NCI-H2107 (cell line): ENCODE data around the gene TRDMT1.

Source experiments
- DNase-seq: peaks from one replicate; lab custom pipeline; 2025; lab: John Stamatoyannopoulos, UW

TRDMT1 gene

DNA sequence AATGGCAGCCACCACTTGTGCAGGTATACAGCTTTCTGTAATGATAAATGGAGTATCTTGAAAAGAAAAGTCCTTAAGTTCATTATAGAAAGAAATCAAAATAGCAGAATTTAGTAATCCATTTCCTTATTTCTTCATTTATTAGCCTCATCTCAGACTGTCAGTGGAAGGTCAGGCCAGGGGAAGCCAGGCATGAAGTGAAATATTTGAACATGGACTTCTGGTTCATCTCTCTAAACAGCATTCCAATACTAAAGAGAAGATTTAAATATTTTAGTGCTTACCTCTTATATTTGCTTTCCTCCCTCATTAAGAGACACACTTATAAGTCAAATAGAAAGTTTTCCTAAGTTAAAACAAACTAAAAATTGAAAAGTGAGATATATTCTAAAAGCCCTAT lies 26.8 kb downstream of the TRDMT1 start:
- no peak for DNase-seq

DNA sequence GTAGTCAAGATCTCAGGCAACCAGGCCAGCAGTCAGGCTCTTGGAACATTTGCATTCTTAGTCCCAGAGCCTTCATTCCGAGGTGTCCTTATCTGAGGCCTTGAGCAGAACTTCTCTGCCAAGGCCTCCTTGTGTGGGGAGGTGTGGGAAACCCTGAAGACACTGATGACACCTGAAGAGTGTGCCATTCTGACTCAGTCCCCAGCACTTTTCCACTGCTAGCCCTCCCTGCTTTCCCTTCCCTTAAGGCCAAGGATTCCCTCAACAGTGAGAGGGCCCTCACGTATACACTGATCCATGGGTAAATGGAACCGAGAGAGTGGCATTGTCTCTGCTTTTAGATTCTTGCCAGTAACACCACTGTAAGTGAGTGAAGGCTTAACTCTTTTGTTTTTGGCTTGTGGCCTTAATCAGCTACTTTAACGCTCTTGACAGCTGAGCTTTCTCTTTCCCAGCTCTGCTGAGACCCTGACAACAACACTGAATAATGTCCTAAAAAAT lies 30.3 kb downstream of the TRDMT1 start:
- DNase-seq = no peak

DNA sequence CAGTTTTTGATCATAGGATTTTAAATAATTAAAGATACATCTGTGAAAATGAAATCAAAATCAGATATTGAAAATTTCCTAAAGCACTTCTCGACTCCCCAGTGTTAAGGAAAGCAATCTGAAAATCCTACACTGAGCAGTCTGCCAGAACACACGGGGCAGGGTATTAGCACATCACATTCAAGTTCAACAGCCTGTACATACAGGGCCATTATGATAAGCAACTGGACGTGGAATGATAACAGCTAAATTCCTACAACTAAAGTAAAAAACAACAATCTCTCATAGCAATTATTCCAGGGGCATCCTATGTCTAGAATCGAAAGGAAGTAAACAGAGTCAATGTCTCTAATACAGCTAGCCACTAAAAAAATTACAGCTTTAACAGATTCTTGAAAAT lies 31.7 kb downstream of the TRDMT1 start:
- DNase-seq = no peak

DNA sequence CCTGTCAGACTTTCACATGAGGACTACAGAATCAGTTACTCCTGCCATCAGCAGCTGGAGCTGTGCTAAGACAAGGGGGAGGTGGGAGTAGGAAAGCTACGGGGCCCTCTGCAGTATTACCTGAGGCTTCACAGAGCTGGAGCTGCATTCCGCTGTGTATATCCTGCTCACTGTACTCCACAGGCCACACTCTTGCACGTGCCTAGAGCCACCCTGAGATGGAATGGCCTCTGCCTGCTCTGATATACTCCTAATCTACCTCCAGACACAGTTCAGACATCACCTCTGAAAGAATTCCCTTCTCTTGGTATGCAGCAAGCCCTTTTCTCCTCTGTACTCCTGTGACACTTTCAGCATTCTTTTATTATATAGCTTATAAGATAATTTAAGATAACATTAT lies 34.8 kb downstream of the TRDMT1 start:
- no peak for DNase-seq

DNA sequence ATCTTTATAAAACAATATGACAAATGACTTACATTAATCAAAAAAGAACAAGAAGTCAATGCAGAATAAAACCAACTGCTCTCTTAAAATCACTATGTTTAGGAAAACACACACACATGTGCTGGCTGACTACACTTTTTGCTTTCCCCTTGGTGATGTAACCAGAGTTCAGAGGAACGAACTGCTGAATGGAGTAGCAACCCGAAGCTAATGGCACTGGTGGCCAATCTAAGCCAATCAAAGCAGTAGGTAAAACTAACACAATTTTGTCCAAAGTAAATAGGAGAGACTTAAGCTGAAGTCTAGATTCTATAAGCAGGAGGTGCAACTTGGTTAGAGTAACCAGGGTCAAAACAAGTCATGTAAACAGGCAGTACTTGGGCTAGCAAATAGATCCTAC lies 38.6 kb downstream of the TRDMT1 start:
- DNase-seq = no peak

DNA sequence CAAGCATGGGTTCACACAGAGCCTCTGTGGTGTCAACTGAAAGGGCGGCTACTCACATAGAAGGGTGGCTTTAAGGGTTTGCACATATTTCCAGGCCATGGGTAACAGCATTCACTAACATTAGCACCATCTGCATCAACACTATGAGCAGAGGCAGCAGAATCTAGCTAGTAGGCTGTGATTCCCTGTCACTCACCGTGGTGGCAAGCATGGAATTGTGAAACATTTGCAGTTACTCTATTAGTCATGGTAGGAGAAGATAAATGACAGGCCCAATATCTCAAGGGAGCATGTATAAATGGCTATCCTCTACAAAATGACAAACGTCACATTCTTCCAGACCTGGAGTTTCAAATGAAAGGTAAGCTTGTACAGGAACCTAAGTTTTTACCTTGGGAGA lies 39.7 kb downstream of the TRDMT1 start:
- no peak for DNase-seq

DNA sequence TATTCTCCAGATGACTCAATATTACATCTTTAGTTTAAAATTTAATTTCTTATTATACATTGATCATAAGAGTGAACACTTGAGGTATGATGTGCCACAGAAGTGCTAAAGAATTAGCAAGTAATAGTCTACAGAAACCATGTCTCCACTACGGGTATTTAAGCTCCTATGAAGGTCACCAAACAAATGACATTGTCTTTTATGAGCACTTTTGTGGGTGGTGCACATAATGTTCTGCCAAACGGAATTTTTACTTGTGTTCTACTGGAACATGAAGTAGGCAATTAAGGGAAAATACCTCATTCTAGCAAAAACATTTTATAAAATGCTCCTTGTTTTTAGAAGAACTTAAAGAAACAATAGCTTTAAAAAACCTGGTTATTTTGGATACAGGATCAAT lies 44.4 kb downstream of the TRDMT1 start:
- no peak for DNase-seq

DNA sequence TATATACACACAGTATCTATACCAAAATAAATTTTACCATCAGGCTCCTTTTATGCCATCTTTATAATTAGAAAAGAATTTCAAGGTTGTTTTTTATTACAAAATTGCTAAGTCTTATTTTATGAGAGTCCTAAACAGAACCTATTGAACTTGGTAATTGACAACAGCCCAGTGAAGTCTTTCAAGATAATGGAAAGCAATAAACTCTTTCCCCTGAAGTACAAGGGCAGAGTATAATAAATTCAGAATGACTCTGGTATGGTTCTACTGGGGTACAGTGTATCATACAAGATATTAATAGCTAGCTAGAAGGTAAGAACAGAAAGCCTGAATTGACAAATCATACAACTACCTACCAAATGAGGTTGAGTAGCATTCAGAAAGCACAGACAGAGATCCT lies 45.6 kb downstream of the TRDMT1 start:
- no peak for DNase-seq

DNA sequence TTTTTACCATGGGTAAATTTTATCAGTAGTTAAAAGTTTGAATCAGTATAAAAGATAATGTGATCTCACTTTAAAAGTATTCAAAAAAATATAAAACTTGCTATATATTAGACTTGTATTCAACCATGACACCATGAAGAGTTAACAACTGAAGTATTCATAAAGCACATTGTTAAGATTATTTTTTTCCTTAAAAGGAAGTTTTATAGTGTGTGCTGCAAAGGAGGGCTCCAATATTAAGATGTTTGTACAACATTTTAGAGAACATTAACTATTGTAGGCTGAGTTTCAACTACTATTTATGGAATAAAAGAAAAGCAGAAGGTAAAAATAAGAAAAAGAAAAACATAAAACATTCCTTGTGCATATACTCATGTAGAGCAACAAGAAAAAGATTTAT lies 47.4 kb downstream of the TRDMT1 start:
- DNase-seq = no peak

DNA sequence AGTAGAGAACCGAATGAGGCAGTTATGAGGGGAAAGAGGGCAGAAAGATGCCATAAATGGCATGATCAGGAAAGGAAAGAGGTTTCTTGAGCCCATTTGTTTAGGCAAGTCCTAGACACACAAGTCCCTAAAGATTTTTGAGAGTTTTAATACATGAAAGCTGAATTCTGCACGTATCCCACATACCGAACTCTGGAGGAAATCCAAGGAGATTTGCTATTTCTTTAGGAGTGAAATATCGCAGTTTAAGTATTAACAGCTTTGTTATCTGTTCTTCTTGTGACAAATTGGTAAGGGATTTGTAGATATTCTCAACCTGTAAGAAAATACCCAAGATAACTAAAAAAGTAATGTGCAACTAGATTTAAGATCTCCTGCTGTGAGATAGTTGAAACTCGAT lies 48.2 kb downstream of the TRDMT1 start:
- no peak for DNase-seq

DNA sequence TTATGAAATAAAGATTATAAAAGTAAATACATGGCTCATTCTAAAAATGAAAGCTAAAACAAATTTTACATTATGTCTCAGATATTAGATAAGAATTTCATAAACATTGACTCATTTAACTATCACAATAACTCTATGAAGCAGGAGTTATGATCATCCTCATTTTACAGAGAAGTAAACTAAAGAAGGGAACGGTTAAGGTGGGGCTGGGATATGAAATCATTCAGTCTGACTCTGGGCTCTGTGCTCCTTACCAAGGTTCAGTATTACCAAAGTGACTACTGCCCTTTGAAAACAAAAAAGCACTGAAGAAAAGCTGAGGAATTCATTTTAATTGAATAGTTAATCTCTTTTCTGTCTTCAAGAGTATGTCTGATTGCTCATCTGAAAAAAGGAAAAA lies 49.8 kb downstream of the TRDMT1 start:
- no peak for DNase-seq

DNA sequence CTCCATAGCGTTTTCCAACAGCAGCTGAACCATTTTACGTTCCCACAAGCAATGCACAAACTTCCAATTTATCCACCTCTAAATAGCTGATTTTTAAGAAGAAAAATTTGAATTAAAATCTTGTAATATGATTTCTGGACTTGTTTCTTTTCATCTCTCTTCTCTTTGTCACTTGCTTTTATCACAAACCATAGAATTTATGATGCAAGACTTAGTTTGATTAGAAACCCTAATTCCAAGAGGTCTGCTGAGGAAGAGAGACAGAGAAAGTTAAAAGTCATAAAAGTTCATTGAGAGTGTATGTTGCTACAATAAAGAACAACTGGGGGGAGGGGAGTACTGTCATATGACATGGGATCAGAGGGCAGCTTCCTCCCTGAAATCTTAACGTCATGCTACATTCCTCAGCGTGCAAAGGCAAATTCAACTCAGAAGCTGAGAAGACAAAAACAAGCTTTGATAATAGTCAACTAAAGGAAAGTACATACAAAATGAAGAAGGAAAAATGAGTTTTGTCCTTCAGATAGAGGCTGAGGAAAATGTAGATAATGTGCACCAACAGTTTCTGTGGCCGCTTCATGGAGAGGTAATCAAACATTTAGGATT lies 53.5 kb downstream of the TRDMT1 start:
- DNase-seq = no peak

DNA sequence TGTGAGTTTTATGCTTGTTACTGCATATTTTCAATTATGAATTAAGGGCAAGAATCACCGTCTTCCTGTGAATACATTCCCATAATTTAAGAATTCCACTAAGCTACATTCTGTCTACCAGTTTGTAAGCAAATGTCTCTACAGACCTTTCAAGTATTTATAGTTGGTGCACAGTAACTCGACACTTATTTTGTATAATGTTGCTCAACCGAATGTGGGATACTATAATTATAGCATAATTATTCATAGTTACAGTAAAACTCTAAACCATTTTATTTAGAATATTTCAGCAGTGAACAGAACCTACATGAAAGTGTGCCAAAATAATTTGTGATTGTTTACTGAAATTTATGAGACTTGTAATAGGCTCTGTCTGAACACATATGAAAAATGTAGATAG lies 54.6 kb downstream of the TRDMT1 start:
- no peak for DNase-seq

DNA sequence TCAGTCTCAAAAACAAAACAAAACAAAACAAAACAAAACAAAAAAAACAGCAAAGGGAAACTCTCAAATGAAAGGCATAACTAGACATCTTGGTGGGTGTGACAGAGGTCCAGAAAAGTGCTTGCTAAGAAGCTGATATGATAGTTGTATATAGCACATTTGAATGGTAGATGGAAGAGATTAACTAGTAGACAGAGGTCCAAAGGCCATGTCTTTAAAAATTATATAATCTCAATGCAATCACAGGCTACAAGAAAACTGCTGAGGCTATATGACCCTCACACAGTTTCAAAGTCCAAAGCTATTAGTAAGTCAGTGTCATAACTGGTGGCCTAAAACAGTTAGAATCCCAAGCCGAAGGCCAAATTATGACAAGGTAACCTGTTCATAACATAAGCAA lies 56.2 kb downstream of the TRDMT1 start:
- no peak for DNase-seq

DNA sequence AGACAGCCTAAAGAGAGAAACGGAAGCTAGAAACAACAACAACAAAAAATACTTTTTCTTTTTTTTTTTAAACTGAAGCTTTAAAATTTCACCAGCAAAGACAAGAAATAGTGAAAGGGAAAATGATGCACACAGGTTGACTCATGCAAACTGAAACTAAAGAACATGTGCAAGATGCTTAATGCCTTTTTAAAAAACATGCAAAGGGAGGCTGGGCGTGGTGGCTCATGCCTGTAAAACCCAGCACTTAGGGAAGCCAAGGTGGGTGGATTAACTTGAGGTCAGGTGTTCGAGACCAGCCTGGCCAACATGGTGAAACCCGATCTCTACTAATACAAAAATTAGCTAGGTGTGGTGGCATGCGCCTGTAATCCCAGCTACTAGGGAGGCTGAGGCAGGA lies 56.7 kb downstream of the TRDMT1 start:
- no peak for DNase-seq

DNA sequence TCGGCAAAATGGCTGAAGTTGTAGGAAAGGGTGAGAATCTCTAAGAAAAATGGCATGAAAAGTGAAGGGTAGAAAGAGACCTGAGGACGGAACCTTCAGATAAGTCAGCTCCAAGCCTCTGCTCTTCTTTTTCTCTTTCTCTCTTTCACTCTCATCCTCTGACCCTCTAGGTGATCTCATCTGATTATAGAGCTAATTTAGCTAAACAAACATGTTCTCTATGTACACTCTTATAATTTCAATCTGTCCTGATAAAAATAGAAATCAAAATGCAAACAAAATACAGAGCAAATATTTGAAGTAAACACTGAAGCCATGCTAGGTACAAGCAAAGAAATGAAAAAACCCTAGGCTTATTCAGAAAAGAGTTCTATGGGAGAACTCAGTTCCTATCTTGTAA lies 57.4 kb downstream of the TRDMT1 start:
- no peak for DNase-seq

DNA sequence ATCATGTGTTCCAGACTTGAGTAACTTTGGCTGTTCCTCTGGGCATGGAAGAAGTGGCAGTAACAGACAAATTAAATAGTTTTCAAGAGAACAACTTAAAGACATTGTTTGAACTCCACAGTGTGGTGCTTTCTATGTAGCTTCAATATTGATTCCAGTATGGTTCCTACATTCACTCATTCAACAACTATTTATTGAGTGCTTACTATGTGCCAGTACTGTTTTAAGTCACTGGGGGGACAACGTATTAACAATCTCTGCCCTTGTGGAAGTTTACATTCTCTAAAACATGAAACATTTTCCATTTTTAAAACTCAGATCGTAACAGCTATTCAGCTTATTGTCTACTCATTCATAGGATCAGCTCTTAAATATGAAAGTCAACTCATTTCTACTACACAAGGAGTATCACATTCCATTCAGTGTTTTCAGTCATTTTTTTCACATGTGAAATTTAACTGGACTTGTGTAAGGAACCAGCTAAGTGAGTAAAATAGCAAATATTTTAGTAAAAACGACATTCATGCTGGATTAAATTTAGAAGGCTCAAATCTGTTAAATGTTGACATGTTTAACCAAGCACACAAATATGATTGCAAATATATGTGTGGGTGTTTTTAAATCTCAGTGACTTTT lies 58.3 kb downstream of the TRDMT1 start:
- DNase-seq = no peak

DNA sequence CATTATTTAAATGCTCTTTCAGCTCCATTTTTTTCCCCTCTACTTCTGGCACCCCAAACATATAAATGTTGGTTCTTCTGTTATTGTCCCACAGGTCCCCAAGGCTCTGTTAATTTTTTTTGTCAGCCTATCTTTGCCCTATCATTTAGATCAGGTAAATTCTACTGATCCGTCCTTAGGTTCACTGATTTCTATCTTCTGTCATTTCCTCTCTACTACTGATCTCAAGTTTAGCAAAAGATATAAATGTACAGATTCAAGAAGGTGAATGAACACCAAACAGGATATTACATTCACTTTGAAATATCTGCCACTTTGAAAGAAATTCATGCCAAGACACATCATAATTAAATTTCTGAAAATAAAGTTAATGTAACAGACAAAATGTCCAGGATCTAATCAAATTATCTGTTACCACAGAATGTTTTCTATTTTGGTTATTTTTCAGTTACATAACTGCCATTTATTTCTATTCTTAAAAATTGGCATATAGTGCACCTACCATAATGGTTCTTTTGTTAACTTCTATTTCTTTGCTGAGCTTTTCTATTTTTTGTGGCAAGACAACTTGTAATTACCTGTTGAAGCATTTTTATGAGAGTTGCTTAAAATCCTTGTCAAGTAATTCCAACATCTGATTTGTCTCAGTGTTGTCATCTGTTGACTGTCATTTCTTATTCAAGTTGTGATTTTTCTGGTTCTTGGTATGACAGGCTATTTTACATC lies 59.8 kb downstream of the TRDMT1 start:
- no peak for DNase-seq

DNA sequence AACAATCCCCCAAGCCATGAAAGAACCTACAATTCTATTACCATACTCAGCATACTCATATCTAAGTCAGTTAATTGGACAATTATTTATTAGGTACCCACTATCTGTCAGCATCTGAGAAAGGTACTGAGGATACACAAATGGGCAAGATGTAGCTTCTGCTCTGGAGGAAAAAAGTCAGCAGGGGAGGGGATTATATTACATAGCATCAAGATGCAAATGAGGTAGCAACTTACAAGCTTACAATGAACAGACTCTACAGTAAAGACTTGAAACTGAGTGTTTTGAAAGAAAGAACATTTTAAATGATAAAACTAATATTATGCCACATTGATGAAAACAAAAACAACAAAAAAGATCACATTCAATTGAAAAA lies 61.1 kb downstream of the TRDMT1 start:
- DNase-seq = no peak

DNA sequence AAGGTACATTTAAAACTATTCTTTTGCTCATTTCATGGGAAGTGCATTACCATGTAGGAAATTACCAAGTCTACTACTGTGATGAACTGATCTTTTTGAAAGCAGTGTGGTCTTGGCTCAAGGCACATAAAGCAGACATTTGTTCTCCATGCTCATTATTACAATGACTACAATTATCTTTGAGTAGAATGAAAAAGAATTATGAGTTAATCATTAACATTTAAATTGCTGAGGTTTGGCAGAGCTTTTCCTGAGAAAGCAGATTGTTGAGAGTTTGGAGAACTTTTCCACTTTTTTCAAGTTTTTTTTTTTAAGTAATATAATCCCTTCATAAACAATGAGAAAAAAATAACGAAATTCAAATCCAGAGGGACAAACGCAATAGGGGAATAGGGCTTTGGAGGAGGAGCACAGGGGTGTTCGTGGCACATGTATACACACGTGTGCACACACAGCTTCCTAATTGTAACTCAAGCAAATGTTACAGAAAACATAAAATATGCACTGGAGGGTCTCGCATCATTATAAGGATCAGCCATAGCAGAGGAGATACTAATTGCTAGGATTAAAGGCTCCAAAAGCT lies 62.9 kb downstream of the TRDMT1 start:
- no peak for DNase-seq

DNA sequence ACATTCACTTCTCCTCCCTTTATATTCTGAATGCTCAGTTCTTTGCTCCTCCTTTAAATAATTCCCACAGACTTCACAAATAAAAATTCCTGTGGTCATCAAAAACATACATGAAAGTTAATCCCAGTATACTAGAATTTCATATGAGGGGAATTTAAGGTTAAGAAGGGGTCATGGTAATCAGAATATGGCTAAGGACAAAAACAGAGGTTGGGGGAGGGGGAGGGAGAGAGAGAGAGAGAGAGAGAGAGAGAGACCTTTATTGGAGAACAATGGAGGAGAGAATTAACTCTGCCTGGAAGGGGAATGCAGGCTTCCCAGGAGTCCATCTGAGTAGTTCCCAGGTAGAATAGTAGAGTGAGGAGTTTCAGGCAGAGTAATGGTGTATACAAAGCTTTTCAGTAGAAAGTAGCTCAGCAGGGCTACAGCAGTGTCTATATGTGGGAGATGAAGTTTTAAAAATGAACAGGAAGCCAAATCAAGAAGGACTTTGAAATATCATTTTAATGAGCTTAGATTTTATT lies 66.7 kb downstream of the TRDMT1 start:
- no peak for DNase-seq

DNA sequence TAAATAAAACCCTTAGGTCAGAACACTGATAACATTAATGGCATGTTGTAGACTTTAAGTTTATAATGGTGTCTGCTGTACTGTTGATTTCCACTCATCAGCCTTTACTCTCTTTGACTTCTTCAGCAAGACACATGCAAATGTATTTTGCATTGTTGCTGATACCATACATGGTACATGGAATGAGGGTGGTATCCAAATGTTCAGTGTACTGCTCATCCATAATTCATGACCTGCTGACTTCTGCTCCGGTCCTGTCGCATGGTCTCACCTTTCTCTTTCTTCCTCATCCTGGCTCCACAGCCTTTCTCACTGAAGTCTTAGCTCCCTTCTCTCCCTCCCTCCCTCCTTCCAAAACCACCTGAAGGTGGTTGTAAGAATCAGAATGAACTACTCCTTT lies 67.2 kb downstream of the TRDMT1 start:
- no peak for DNase-seq

DNA sequence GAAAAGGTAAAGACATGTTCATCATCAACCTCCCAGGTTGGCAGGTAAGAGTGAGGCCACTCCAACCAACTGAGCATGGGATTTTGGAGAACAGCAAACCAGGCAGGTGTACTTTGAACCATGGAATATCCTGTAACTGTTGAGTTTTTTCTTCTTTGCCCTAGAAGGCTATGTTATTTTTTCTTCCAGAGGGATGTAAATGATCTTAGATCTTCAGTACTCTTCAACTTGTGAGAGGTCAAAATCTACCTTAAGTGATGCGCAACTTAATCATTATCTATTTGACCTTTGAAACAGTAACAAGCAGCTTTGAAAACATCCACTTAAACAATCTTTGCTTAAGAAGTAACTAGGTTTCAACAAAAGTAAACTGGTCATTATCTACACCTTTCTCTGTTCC lies 71.7 kb downstream of the TRDMT1 start, which contains the start of gene CUBN:
CUBN (minus strand) TSS at position 71 of the 400 bp plus-strand sequence; CDS start at position 25, 46 bp downstream.
- no peak for DNase-seq
